Gastrocnemius medialis (tissue), 4 donors: ENCODE measurements around the gene PRRX1. TPM values are rescaled to one million over a fixed set of nuclear protein-coding genes. Genes with fewer than 3 reads are reported as not detected.

ENCODE experiments used
- ATAC-seq, 2 donors: fragments of 150-250 bp; one replicate each; pipeline ENCODE4 v1.9.1; 2016
- DNase-seq, 2 donors: peaks; one replicate each; pipeline ENCODE4 v3.0.0-alpha.2; 2019
- H3K27ac ChIP-seq, 4 donors: fragments of 200-600 bp; sonication (generic); 1 replicate in 1 of 4; 2 replicates in 3 of 4; pipeline ENCODE4 v1.5.1; 2016 to 2018; ENCODE audit warnings: mild to moderate bottlenecking in 2 of 4, moderate library complexity in 1 of 4
- H3K27me3 ChIP-seq, 3 donors: fragments of 200-600 bp; sonication (generic) in 2 of 3; 1 replicate in 1 of 3; 2 replicates in 2 of 3; pipeline versions ENCODE4 v1.5.1 to v1.6.0; 2016 to 2019; ENCODE audit warnings: mild to moderate bottlenecking in 1 of 3, moderate library complexity in 1 of 3
- H3K36me3 ChIP-seq, 2 donors: fragments of 200-600 bp; sonication (generic) in 1 of 2; one replicate each; pipeline ENCODE4 v1.5.1; 2017 to 2018
- H3K4me1 ChIP-seq, 2 donors: fragments of 200-600 bp; sonication (generic) in 1 of 2; one replicate each; pipeline ENCODE4 v1.5.1; 2016 to 2017; ENCODE audit warnings: mild to moderate bottlenecking in 2 of 2
- H3K4me3 ChIP-seq, 4 donors: fragments of 200-600 bp; sonication (generic) in 3 of 4; 1 replicate in 1 of 4; 2 replicates in 3 of 4; pipeline ENCODE4 v1.5.1; 2016 to 2019; ENCODE audit warnings: mild to moderate bottlenecking in 2 of 4
- H3K9me3 ChIP-seq, 3 donors: fragments of 200-600 bp; sonication (generic) in 2 of 3; 1 replicate in 1 of 3; 2 replicates in 2 of 3; pipeline ENCODE4 v1.5.1; 2016 to 2019
- POLR2A ChIP-seq, 2 donors: fragments of 450-650 bp; IDR thresholded peaks; one replicate each; pipeline ENCODE4 v1.6.1; 2017; ENCODE audit warnings: antibody characterized with exemption in 2 of 2, mild to moderate bottlenecking in 2 of 2, moderate library complexity in 2 of 2
- in situ Hi-C, 4 donors: fragments of 200-750 bp; cut with MboI; loops; one replicate each; pipeline versions ENCODE4 v1.15.0 to v1.8.0; 2017; ENCODE audit warnings: low sequenced_read_pairs in 4 of 4
- intact Hi-C: fragments of 100-400 bp; cut with DNase I; formaldehyde crosslinking; loops from one replicate; pipeline ENCODE4 v1.15.1; 2023; ENCODE audit warnings: low total_unique reads
- total RNA-seq, 4 donors: library from RNA; depleted of rRNA; stranded (reverse); fragments of >200 nt; gene quantifications; one replicate each; pipeline versions ENCODE4 v1.1.0 to v1.2.3, GENCODE V29; 2016
- TF ChIP-seq, protein P1 (sequence below), 5 experiments: fragments of 450-650 bp in 3 of 5; fragments of 200-600 bp in 2 of 5; sonication (generic) in 2 of 5; IDR thresholded peaks in 4 of 5; conservative IDR thresholded peaks in 1 of 5; 1 replicate in 4 of 5; 2 replicates in 1 of 5; pipeline ENCODE4 v1.5.1; 2016 to 2019; ENCODE audit warnings: antibody characterized with exemption in 5 of 5, mild to moderate bottlenecking in 3 of 5, moderate library complexity in 3 of 5

The PRRX1 gene
- total RNA-seq, 4 donors from 2014 or later, result 35.3 to 120 (median 64.3) TPM

DNA sequence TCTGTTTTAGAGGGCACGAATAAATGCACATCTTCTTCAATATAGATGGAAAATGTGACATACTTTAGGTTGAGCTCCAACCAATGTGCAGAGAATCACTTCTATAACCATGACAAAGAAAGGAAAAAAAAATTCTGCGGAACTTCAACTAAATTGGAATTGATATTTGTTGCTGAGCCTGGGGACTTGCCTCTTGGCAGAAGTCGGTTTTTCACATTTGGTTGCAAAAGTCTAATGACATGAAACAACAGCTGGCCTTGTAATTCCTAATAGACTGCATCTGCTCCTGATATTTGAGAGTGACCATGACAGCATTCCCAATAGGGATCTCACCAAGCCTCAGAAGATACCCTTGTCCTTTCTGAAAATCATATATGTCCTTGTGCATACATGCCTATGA is 112.8 kb downstream of the PRRX1 start:
- Histone ChIP-seq H3K4me1 (no peaks in the 10 kb centered on the region), H3K27me3 (no peaks in the 10 kb centered on the region), H3K27ac (peak overlapping the region in 1 of 4 donors; percentile 26), H3K9me3 (no peaks in the 10 kb centered on the region), H3K4me3 (no peak overlapping the region), H3K36me3 (no peaks in the 10 kb centered on the region)
- TF ChIP-seq, protein P1, sequence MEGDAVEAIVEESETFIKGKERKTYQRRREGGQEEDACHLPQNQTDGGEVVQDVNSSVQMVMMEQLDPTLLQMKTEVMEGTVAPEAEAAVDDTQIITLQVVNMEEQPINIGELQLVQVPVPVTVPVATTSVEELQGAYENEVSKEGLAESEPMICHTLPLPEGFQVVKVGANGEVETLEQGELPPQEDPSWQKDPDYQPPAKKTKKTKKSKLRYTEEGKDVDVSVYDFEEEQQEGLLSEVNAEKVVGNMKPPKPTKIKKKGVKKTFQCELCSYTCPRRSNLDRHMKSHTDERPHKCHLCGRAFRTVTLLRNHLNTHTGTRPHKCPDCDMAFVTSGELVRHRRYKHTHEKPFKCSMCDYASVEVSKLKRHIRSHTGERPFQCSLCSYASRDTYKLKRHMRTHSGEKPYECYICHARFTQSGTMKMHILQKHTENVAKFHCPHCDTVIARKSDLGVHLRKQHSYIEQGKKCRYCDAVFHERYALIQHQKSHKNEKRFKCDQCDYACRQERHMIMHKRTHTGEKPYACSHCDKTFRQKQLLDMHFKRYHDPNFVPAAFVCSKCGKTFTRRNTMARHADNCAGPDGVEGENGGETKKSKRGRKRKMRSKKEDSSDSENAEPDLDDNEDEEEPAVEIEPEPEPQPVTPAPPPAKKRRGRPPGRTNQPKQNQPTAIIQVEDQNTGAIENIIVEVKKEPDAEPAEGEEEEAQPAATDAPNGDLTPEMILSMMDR (IDR thresholded peaks at IDR 0.05 in 4 of 5, conservative IDR thresholded peaks at IDR 0.05 in 1 of 5), result no peak
- TF ChIP-seq POLR2A (IDR thresholded peaks at IDR 0.05), result no peak
- in situ Hi-C loops, result loop anchor here in 1 of 4 donors (10.0 kb wide), 1 partner anchor 112 kb away; the partner anchor contains the start of gene PRRX1
- intact Hi-C loops, result no loop called here
- DNase-seq (no peak), ATAC-seq (peak in 1 of 2 donors; percentile 58)

Other genes with a start within 250 kb of the PRRX1 start
- 1 to 10 TPM; 1.7 to 3.8 (median 2.3) TPM for gene GORAB, start 132.0 kb upstream of the PRRX1 start, total RNA-seq